H1 (cell line): ENCODE measurements around the gene SSRP1. TPM values are rescaled to one million over a fixed set of nuclear protein-coding genes. Genes with fewer than 3 reads are reported as not detected.

Experiments used
- CTCF ChIA-PET: fragments of 300-600 bp; sonication (Branson Sonifier 250); formaldehyde crosslinking; loops from one replicate; lab custom pipeline; 2021; ENCODE audit not compliant: partially characterized antibody; lab: Charles Lee
- POLR2A ChIA-PET: fragments of 300-600 bp; sonication (Branson Sonifier 250); formaldehyde crosslinking; loops from one replicate; lab custom pipeline; 2021; ENCODE audit warnings: inconsistent platforms; ENCODE audit not compliant: partially characterized antibody; lab: Charles Lee
- DNase-seq, 2 experiments: peaks; one replicate each; pipeline versions ENCODE4 v3.0.0 to v3.0.0-alpha.2; 2010 to 2022; ENCODE audit warnings: low spot score in 2 of 2, low read depth in 1 of 2, mixed read lengths in 1 of 2
- FAIRE-seq: peaks from 2 replicates; lab custom pipeline; 2011; peaks lifted over from hg19 to GRCh38; lab: Jason Lieb, UNC
- H2AFZ ChIP-seq: 2 replicates; pipeline ENCODE4 v1.8.1; 2012; ENCODE audit warnings: low read length, inconsistent platforms
- H2AK5ac ChIP-seq: 2 replicates; pipeline ENCODE4 v1.6.1; 2013; ENCODE audit warnings: low read depth, low read length
- H2BK120ac ChIP-seq: replicated peaks from 2 replicates; pipeline ENCODE3; 2013; ENCODE audit warnings: low read depth, low read length, inconsistent platforms
- H2BK12ac ChIP-seq: 2 replicates; pipeline ENCODE4 v1.6.1; 2013; ENCODE audit warnings: low read depth, low read length
- H2BK15ac ChIP-seq: 2 replicates; pipeline ENCODE4 v1.6.1; 2013; ENCODE audit warnings: low read length
- H2BK20ac ChIP-seq: 2 replicates; pipeline ENCODE4 v1.6.1; 2013; ENCODE audit warnings: low read length
- H2BK5ac ChIP-seq: 2 replicates; pipeline ENCODE4 v1.6.1; 2013; ENCODE audit warnings: low read depth, low read length
- H3K14ac ChIP-seq: 2 replicates; pipeline ENCODE4 v1.6.1; 2013; ENCODE audit warnings: inconsistent platforms; ENCODE audit not compliant: insufficient read length
- H3K18ac ChIP-seq: 2 replicates; pipeline ENCODE4 v1.6.1; 2013; ENCODE audit warnings: low read length; ENCODE audit errors: extremely low read depth
- H3K23ac ChIP-seq: 2 replicates; pipeline ENCODE4 v1.6.1; 2013; ENCODE audit warnings: inconsistent platforms; ENCODE audit not compliant: insufficient read length
- H3K23me2 ChIP-seq: 2 replicates; pipeline ENCODE4 v1.6.1; 2013; ENCODE audit warnings: low read depth, low read length
- H3K27ac ChIP-seq: 2 replicates; pipeline ENCODE4 v1.6.1; 2011; ENCODE audit warnings: low read depth, low read length, inconsistent platforms
- H3K27me3 ChIP-seq, 4 experiments: replicated peaks in 1 of 4; 1 replicate in 1 of 4; 2 replicates in 3 of 4; pipeline versions ENCODE4 v1.6.1 to v1.8.1; 2011 to 2013; ENCODE audit warnings: low read length in 3 of 4, mild to moderate bottlenecking in 3 of 4, inconsistent platforms in 2 of 4, mixed read lengths in 2 of 4, moderate library complexity in 1 of 4; ENCODE audit not compliant: control insufficient read depth in 3 of 4, insufficient read depth in 3 of 4; ENCODE audit errors: extremely low read depth in 1 of 4
- H3K36me3 ChIP-seq, 4 experiments: 2 replicates each; pipeline versions ENCODE4 v1.6.1 to v1.8.1; 2011 to 2013; ENCODE audit warnings: mild to moderate bottlenecking in 4 of 4, low read length in 3 of 4, moderate library complexity in 2 of 4, control low read depth in 1 of 4, inconsistent platforms in 1 of 4; ENCODE audit not compliant: insufficient read depth in 4 of 4, control insufficient read depth in 2 of 4
- H3K4ac ChIP-seq: replicated peaks from 2 replicates; pipeline ENCODE3; 2013; ENCODE audit warnings: low read length, low read depth, mixed read lengths, inconsistent platforms; ENCODE audit not compliant: insufficient read length
- H3K4me1 ChIP-seq, 4 experiments: replicated peaks in 1 of 4; 1 replicate in 1 of 4; 2 replicates in 3 of 4; pipeline versions ENCODE4 v1.6.1 to v1.8.1; 2011 to 2013; ENCODE audit warnings: low read length in 3 of 4, inconsistent platforms in 2 of 4, mixed read lengths in 1 of 4; ENCODE audit not compliant: insufficient read depth in 4 of 4, control insufficient read depth in 3 of 4
- H3K4me2 ChIP-seq, 2 experiments: 2 replicates each; pipeline versions ENCODE4 v1.6.1 to v1.8.1; 2011 to 2013; ENCODE audit warnings: low read depth in 2 of 2, low read length in 2 of 2, control low read depth in 1 of 2, inconsistent platforms in 1 of 2, mild to moderate bottlenecking in 1 of 2; ENCODE audit not compliant: insufficient read depth in 1 of 2
- H3K4me3 ChIP-seq, 4 experiments: fragments of 200-600, 300-600 bp in 1 of 4; sonication (generic), shearing (Covaris generic), sonication (Bioruptor Twin) in 1 of 4; 2 replicates each; pipeline versions ENCODE4 v1.5.1 to v1.8.1; 2011 to 2016; ENCODE audit warnings: low read length in 4 of 4, low read depth in 3 of 4, control low read depth in 2 of 4, inconsistent platforms in 2 of 4, mild to moderate bottlenecking in 2 of 4, mixed read lengths in 1 of 4, moderate library complexity in 1 of 4; ENCODE audit not compliant: insufficient read depth in 2 of 4; ENCODE audit errors: extremely low read depth in 1 of 4
- H3K56ac ChIP-seq: replicated peaks from 2 replicates; pipeline ENCODE3; 2013; ENCODE audit warnings: low read depth, mild to moderate bottlenecking, mixed read lengths, low read length, inconsistent platforms; ENCODE audit not compliant: insufficient read length
- H3K79me1 ChIP-seq: 2 replicates; pipeline ENCODE4 v1.6.1; 2013; ENCODE audit warnings: low read depth, low read length, control low read depth
- H3K79me2 ChIP-seq, 2 experiments: 2 replicates each; pipeline versions ENCODE4 v1.6.1 to v1.8.1; 2012 to 2013; ENCODE audit warnings: low read length in 2 of 2, mild to moderate bottlenecking in 2 of 2, inconsistent platforms in 1 of 2; ENCODE audit not compliant: insufficient read depth in 2 of 2, control insufficient read depth in 1 of 2
- H3K9ac ChIP-seq, 4 experiments: replicated peaks in 1 of 4; 1 replicate in 1 of 4; 2 replicates in 3 of 4; pipeline versions ENCODE4 v1.6.1 to v1.8.1; 2011 to 2013; ENCODE audit warnings: low read depth in 3 of 4, low read length in 3 of 4, control low read depth in 2 of 4, mild to moderate bottlenecking in 2 of 4, moderate library complexity in 2 of 4, inconsistent platforms in 1 of 4; ENCODE audit errors: extremely low read depth in 1 of 4
- H3K9me3 ChIP-seq, 2 experiments: 2 replicates each; pipeline versions ENCODE4 v1.6.1 to v1.8.1; 2012 to 2013; ENCODE audit warnings: mild to moderate bottlenecking in 2 of 2, moderate library complexity in 2 of 2, control low read depth in 1 of 2, inconsistent platforms in 1 of 2, low read depth in 1 of 2, low read length in 1 of 2, mixed read lengths in 1 of 2; ENCODE audit not compliant: insufficient read depth in 2 of 2
- H4K20me1 ChIP-seq, 2 experiments: replicated peaks in 1 of 2; 2 replicates each; pipeline versions ENCODE3 to v1.8.1; 2011 to 2013; ENCODE audit warnings: inconsistent platforms in 2 of 2, low read length in 2 of 2, mild to moderate bottlenecking in 1 of 2; ENCODE audit not compliant: insufficient read depth in 2 of 2, control insufficient read depth in 1 of 2
- H4K5ac ChIP-seq: 2 replicates; pipeline ENCODE4 v1.6.1; 2013; ENCODE audit warnings: low read length, low read depth, mixed read lengths, inconsistent platforms; ENCODE audit not compliant: insufficient read length
- H4K8ac ChIP-seq: 2 replicates; pipeline ENCODE4 v1.8.0; 2013; ENCODE audit warnings: mild to moderate bottlenecking, moderate library complexity, low read length, inconsistent platforms; ENCODE audit not compliant: insufficient read depth; ENCODE audit errors: extremely low read depth
- H4K91ac ChIP-seq: replicated peaks from 2 replicates; pipeline ENCODE3; 2013; ENCODE audit warnings: low read length, mixed read lengths, inconsistent platforms; ENCODE audit not compliant: insufficient read length
- BACH1 ChIP-seq: IDR thresholded peaks from 2 replicates; pipeline ENCODE4 v1.6.1; 2012; ENCODE audit warnings: low read length, improper control_type of control experiment
- BCL11A ChIP-seq, 2 experiments: IDR thresholded peaks; one replicate each; pipeline ENCODE4 v1.6.1; 2011; ENCODE audit warnings: low read depth in 2 of 2, low read length in 2 of 2, mild to moderate bottlenecking in 2 of 2
- BRCA1 ChIP-seq: IDR thresholded peaks from 2 replicates; pipeline ENCODE4 v1.6.1; 2012; ENCODE audit warnings: low read depth, low read length, improper control_type of control experiment
- CEBPB ChIP-seq: IDR thresholded peaks from 2 replicates; pipeline ENCODE4 v1.6.1; 2012; ENCODE audit warnings: low read depth, low read length
- HDAC6 ChIP-seq: IDR thresholded peaks from one replicate; pipeline ENCODE4 v1.7.1; 2012; ENCODE audit warnings: low read depth, mild to moderate bottlenecking, inconsistent platforms, low read length, moderate library complexity
- JUND ChIP-seq: IDR thresholded peaks from 2 replicates; pipeline ENCODE4 v1.6.1; 2011; ENCODE audit warnings: mild to moderate bottlenecking, improper control_type of control experiment, low read length
- POLR2A ChIP-seq, 2 experiments: IDR thresholded peaks; 1 replicate in 1 of 2; 2 replicates in 1 of 2; pipeline ENCODE4 v1.6.1; 2011; ENCODE audit warnings: low read depth in 2 of 2, low read length in 2 of 2, mild to moderate bottlenecking in 2 of 2; ENCODE audit errors: control extremely low read depth in 1 of 2
- SP4 ChIP-seq: IDR thresholded peaks from 2 replicates; pipeline ENCODE4 v1.6.1; 2012; ENCODE audit warnings: low read length, inconsistent platforms
- TCF12 ChIP-seq: IDR thresholded peaks from 2 replicates; pipeline ENCODE4 v1.6.1; 2011; ENCODE audit warnings: low read depth, mild to moderate bottlenecking, low read length
- polyA plus RNA-seq, 7 experiments: library from polyadenylated mRNA; depleted of rRNA in 3 of 7; stranded (reverse) in 5 of 7; unstranded in 2 of 7; fragments of >200 nt in 5 of 7; fragments of 200-250 nt in 2 of 7; gene quantifications; 1 replicate in 5 of 7; 2 replicates in 1 of 7; 4 replicates in 1 of 7; pipeline versions ENCODE4 v1.2.1 to v1.2.3, GENCODE V29; 2011 to 2013; ENCODE audit warnings: missing spikeins in 2 of 7, mixed read lengths in 2 of 7
- total RNA-seq: library from RNA; stranded (reverse); fragmentation: NEBNext Ultra II Directional; extraction: Animal tissue kit (Norgen Biotek cat#: 25700); gene quantifications from 2 replicates; pipeline ENCODE4 v1.2.1, GENCODE V29; 2021
- TF ChIP-seq, protein P1 (sequence below), 3 experiments: IDR thresholded peaks; 1 replicate in 2 of 3; 2 replicates in 1 of 3; pipeline versions ENCODE4 v1.5.1 to v1.6.1; 2011; ENCODE audit warnings: low read length in 3 of 3, mild to moderate bottlenecking in 3 of 3, inconsistent platforms in 2 of 3, low read depth in 1 of 3, moderate library complexity in 1 of 3; ENCODE audit not compliant: insufficient read depth in 1 of 3; ENCODE audit errors: control extremely low read depth in 1 of 3
- TF ChIP-seq, protein P2 (sequence below): IDR thresholded peaks from 2 replicates; pipeline ENCODE4 v1.6.1; 2012; ENCODE audit warnings: low read length, inconsistent platforms
- TF ChIP-seq, protein P3 (sequence below): IDR thresholded peaks from 2 replicates; pipeline ENCODE4 v1.6.1; 2012; ENCODE audit warnings: inconsistent platforms

SSRP1 gene
- total and polyA plus RNA-seq, 2 of the 8 experiments (the other 6 are each of a cell fraction or from before 2014, with no cell fraction given): 259 to 281 TPM

DNA sequence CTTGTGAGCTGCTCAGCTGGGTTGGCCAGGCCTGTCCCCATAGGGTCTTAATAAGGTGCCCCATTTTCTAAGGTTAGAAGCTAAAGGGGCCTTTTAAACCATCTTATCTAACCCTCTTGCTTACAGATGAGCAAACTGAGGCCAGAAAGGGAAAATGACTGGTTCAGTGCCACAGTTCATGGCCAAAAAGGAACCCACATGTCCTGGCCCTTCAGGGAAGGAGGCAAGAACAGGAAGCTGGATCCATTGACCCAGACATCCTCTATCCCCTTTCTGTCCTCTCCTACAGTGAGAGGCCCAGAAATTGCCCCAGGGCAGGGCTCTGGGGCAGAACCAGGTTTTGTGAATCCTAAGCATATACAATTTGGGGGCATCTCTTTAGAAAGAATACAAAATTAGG is 35.2 kb upstream of the SSRP1 start:
- H3K18ac ChIP-seq: no peak overlapping the region
- DNase-seq (no peak), FAIRE-seq (no peak)
- H3K23me2 ChIP-seq: peaks cover 2% of the 10 kb centered on the region; the same call in 1 of the 2 replicates
- no peak overlapping the region for H3K23ac ChIP-seq
- no peaks in the 10 kb centered on the region for H4K20me1 ChIP-seq
- POLR2A ChIA-PET: interaction anchor here (1.7 kb wide), 1 partner anchor 9 kb away, joined by 4 read pairs; no protein-coding TSS in a partner anchor
- no peak overlapping the region for H3K4me2 ChIP-seq
- no peaks in the 10 kb centered on the region for H3K79me1 ChIP-seq
- H4K8ac ChIP-seq: no peak overlapping the region
- no peak overlapping the region for H2BK20ac ChIP-seq
- H3K14ac ChIP-seq: no peak overlapping the region
- H3K4me3 ChIP-seq: no peak overlapping the region
- no peaks in the 10 kb centered on the region; a peak in 2 of 7 replicates for H3K27me3 ChIP-seq
- H3K4ac ChIP-seq: no peak overlapping the region
- H3K36me3 ChIP-seq: no peaks in the 10 kb centered on the region
- no peak overlapping the region for H2BK5ac ChIP-seq
- H4K5ac ChIP-seq: no peak overlapping the region
- no peak overlapping the region for H4K91ac ChIP-seq
- no peak overlapping the region; the same call in 1 of the 2 replicates for H3K27ac ChIP-seq
- no peak overlapping the region for H2AFZ ChIP-seq
- no peak overlapping the region for H2BK15ac ChIP-seq
- no peaks in the 10 kb centered on the region for H3K9me3 ChIP-seq
- H2AK5ac ChIP-seq: no peak overlapping the region; the same call in 1 of the 2 replicates
- H3K4me1 ChIP-seq: peaks cover 0 to 5% (median 1%) of the 10 kb centered on the region in 4 experiments; a peak in 5 of 7 replicates
- CTCF ChIA-PET: interaction anchor here (0.6 to 2.2 kb wide), 6 partner anchors 10 to 123 kb away, joined by 3 to 6 read pairs (median 4); partner anchors contain the start of gene PRG3
- H2BK120ac ChIP-seq: no peak overlapping the region
- no peak overlapping the region for H3K56ac ChIP-seq
- no peak overlapping the region for H2BK12ac ChIP-seq
- H3K79me2 ChIP-seq: no peaks in the 10 kb centered on the region
- H3K9ac ChIP-seq: no peak overlapping the region
- TF ChIP-seq BCL11A (IDR thresholded peaks at IDR 0.05; ENCODE audit: low read depth in 2 of 2, low read length in 2 of 2): no peak
- no peak for TF ChIP-seq HDAC6
- no peak for TF ChIP-seq SP4
- TF ChIP-seq, protein P1, sequence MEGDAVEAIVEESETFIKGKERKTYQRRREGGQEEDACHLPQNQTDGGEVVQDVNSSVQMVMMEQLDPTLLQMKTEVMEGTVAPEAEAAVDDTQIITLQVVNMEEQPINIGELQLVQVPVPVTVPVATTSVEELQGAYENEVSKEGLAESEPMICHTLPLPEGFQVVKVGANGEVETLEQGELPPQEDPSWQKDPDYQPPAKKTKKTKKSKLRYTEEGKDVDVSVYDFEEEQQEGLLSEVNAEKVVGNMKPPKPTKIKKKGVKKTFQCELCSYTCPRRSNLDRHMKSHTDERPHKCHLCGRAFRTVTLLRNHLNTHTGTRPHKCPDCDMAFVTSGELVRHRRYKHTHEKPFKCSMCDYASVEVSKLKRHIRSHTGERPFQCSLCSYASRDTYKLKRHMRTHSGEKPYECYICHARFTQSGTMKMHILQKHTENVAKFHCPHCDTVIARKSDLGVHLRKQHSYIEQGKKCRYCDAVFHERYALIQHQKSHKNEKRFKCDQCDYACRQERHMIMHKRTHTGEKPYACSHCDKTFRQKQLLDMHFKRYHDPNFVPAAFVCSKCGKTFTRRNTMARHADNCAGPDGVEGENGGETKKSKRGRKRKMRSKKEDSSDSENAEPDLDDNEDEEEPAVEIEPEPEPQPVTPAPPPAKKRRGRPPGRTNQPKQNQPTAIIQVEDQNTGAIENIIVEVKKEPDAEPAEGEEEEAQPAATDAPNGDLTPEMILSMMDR (IDR thresholded peaks at IDR 0.05; ENCODE audit: control extremely low read depth in 1 of 3, insufficient read depth in 1 of 3, low read depth in 1 of 3, low read length in 3 of 3): no peak
- TF ChIP-seq CEBPB: no peak
- TF ChIP-seq, protein P2, sequence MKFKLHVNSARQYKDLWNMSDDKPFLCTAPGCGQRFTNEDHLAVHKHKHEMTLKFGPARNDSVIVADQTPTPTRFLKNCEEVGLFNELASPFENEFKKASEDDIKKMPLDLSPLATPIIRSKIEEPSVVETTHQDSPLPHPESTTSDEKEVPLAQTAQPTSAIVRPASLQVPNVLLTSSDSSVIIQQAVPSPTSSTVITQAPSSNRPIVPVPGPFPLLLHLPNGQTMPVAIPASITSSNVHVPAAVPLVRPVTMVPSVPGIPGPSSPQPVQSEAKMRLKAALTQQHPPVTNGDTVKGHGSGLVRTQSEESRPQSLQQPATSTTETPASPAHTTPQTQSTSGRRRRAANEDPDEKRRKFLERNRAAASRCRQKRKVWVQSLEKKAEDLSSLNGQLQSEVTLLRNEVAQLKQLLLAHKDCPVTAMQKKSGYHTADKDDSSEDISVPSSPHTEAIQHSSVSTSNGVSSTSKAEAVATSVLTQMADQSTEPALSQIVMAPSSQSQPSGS: no peak
- no peak for TF ChIP-seq POLR2A (IDR thresholded peaks at IDR 0.05; ENCODE audit: control extremely low read depth in 1 of 2, low read depth in 2 of 2, low read length in 2 of 2)
- no peak for TF ChIP-seq BRCA1
- no peak for TF ChIP-seq JUND
- no peak for TF ChIP-seq TCF12
- TF ChIP-seq, protein P3, sequence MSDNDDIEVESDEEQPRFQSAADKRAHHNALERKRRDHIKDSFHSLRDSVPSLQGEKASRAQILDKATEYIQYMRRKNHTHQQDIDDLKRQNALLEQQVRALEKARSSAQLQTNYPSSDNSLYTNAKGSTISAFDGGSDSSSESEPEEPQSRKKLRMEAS: no peak
- TF ChIP-seq BACH1: no peak
